Measurements from ENCODE around the gene SAMD11. TPM values are rescaled to one million over a fixed set of nuclear protein-coding genes. Genes with fewer than 3 reads are reported as not detected.

Gene SAMD11
- total and polyA plus RNA-seq, 2 of the 13 experiments (the other 11 are each of a cell fraction or from before 2014, with no cell fraction given): 0.11 TPM; not detected in 1

- TF ChIP-seq ETV5 (CRISPR knock-in tag; IDR thresholded peaks at IDR 0.05; ENCODE audit: borderline replicate concordance) (no peak), ZNF672 (CRISPR knock-in tag; IDR thresholded peaks at IDR 0.05) (no peak), NFKBIZ (CRISPR knock-in tag; IDR thresholded peaks at IDR 0.05) (no peak), FOXP1 (IDR thresholded peaks at IDR 0.05) (no peak), FOXP1 (CRISPR knock-in tag; IDR thresholded peaks at IDR 0.05) (no peak), PCBP1 (IDR thresholded peaks at IDR 0.05; ENCODE audit: borderline replicate concordance, low read depth, low read length) (no peak), GABPB1 (CRISPR knock-in tag; IDR thresholded peaks at IDR 0.05) (0 out of 2 replicates have a peak, but pooled peaks have one; percentile 23), RFX5 (IDR thresholded peaks at IDR 0.05; ENCODE audit: low read depth, low read length) (no peak), JUN (CRISPR knock-in tag; IDR thresholded peaks at IDR 0.05) (no peak), ZNF879 (CRISPR knock-in tag; IDR thresholded peaks at IDR 0.05) (no peak), PAXIP1 (CRISPR knock-in tag; conservative IDR thresholded peaks at IDR 0.05) (no peak), SMAD9 (CRISPR knock-in tag; IDR thresholded peaks at IDR 0.05) (no peak), MED13 (CRISPR knock-in tag; IDR thresholded peaks at IDR 0.05) (no peak), NR2F1 (CRISPR knock-in tag; IDR thresholded peaks at IDR 0.05) (no peak), STAT5B (CRISPR knock-in tag; IDR thresholded peaks at IDR 0.05) (no peak), XBP1 (CRISPR knock-in tag; IDR thresholded peaks at IDR 0.05) (no peak), ZKSCAN1 (IDR thresholded peaks at IDR 0.05; ENCODE audit: low read length) (no peak), RORA (CRISPR knock-in tag; IDR thresholded peaks at IDR 0.05) (no peak), ZBTB38 (CRISPR knock-in tag; IDR thresholded peaks at IDR 0.05) (no peak), RAD21 (CRISPR knock-in tag; IDR thresholded peaks at IDR 0.05) (peak; percentile 76), BRCA1 (CRISPR knock-in tag; IDR thresholded peaks at IDR 0.05) (no peak), HNF4A (CRISPR knock-in tag; IDR thresholded peaks at IDR 0.05) (no peak), ZNF547 (CRISPR knock-in tag; IDR thresholded peaks at IDR 0.05) (0 out of 2 replicates have a peak, but pooled peaks have one; percentile 43), ZNF230 (CRISPR knock-in tag; IDR thresholded peaks at IDR 0.05) (no peak), ZNF782 (CRISPR knock-in tag; IDR thresholded peaks at IDR 0.05; ENCODE audit: borderline replicate concordance) (no peak)
- TF ChIP-seq, protein P1, sequence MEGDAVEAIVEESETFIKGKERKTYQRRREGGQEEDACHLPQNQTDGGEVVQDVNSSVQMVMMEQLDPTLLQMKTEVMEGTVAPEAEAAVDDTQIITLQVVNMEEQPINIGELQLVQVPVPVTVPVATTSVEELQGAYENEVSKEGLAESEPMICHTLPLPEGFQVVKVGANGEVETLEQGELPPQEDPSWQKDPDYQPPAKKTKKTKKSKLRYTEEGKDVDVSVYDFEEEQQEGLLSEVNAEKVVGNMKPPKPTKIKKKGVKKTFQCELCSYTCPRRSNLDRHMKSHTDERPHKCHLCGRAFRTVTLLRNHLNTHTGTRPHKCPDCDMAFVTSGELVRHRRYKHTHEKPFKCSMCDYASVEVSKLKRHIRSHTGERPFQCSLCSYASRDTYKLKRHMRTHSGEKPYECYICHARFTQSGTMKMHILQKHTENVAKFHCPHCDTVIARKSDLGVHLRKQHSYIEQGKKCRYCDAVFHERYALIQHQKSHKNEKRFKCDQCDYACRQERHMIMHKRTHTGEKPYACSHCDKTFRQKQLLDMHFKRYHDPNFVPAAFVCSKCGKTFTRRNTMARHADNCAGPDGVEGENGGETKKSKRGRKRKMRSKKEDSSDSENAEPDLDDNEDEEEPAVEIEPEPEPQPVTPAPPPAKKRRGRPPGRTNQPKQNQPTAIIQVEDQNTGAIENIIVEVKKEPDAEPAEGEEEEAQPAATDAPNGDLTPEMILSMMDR (CRISPR knock-in tag; IDR thresholded peaks at IDR 0.05): peak; percentile 86
- TF ChIP-seq, protein P2, sequence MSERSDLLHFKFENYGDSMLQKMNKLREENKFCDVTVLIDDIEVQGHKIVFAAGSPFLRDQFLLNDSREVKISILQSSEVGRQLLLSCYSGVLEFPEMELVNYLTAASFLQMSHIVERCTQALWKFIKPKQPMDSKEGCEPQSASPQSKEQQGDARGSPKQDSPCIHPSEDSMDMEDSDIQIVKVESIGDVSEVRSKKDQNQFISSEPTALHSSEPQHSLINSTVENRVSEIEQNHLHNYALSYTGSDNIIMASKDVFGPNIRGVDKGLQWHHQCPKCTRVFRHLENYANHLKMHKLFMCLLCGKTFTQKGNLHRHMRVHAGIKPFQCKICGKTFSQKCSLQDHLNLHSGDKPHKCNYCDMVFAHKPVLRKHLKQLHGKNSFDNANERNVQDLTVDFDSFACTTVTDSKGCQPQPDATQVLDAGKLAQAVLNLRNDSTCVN (CRISPR knock-in tag; IDR thresholded peaks at IDR 0.05; ENCODE audit: borderline replicate concordance): no peak
- TF ChIP-seq, protein P3, sequence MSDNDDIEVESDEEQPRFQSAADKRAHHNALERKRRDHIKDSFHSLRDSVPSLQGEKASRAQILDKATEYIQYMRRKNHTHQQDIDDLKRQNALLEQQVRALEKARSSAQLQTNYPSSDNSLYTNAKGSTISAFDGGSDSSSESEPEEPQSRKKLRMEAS (IDR thresholded peaks at IDR 0.05): peak; percentile 44; the same call in 1 of the 2 replicates
Observed at GRCh38 chr1:938088-938683, 14.5 kb downstream of the SAMD11 start (continued).

All from HepG2 (cell line).